Stimulated activated CD4-positive, alpha-beta T cell treated with anti-CD3 and anti-CD28 coated beads, Interleukin-2, amount 100 ng/mL, for 4 hours (primary cell): ENCODE data around the gene F11.
"Not testable (repeated sequence)": the region's sequence is repeated elsewhere in the genome, so short reads cannot be mapped to it uniquely, and the experiment has no call there.

Source experiments
- DNase-seq: peaks from one replicate; pipeline ENCODE4 v3.0.0-alpha.2; 2020; ENCODE audit warnings: low read depth

Gene F11

DNA sequence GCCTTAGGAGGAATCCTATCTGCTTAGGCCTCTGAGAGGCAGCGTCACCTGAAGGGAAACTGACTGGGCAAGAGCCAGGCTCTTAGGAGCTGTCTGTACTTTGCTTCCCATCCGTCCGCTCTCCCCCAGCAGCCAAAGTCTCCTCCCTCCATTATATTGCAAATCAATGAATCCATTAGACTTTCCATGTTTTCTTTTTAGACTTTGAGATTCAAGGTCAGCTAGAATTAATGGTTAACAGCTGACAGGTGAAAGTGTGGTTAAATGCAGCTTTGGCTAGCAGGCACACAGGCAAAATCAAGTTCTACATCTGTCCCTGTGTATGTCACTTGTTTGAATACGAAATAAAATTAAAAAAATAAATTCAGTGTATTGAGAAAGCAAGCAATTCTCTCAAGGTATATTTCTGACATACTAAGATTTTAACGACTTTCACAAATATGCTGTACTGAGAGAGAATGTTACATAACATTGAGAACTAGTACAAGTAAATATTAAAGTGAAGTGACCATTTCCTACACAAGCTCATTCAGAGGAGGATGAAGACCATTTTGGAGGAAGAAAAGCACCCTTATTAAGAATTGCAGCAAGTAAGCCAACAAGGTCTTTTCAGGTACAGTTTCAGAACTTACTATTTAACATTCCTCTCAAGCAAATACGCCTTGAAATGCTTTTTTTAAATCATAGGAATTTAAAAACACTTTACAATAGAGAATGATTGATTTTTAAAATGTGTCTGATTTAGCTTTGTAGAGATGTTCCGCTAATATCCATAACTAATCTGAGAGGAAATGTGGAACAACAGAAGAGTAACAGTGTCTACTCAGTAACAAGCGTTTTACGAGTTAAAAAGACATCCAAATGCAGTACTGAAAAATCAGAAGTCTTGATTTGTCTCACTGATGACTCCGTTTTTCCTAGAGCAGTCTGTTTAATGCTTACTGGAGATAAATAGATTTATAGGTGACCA is at the start of gene F11:
F11 (plus strand) TSS at position 507 of the 970 bp plus-strand sequence. CDS start 948 bp downstream, outside the sequence.
- DNase-seq = no peak

DNA sequence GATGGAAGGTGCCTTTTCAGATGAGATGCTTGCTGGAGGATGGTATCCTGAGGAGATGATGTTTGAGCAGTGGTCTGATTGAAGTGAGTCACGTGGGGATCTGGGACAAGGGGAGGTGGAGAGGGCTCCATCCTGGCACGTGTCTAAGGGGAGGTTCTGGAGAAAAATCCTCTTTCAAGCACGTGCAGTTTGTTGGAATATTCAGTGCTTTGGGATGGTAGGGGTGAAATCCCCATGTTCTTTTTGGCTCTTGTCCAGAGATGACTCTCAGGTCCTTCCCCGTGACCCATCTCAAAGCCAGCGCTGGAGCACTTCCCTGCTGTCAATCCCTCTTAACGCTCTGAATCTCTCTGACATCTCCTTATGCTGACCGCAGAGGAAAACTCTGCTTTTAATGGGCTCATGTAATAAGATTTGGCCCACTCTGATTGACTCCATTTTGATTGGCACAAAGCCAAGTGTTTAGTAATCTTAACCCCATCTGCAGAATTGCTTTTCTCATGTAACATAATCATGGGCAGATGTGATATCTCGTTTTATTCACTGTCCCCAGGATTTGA is 49.4 kb upstream of the F11 start:
- no peak for DNase-seq

DNA sequence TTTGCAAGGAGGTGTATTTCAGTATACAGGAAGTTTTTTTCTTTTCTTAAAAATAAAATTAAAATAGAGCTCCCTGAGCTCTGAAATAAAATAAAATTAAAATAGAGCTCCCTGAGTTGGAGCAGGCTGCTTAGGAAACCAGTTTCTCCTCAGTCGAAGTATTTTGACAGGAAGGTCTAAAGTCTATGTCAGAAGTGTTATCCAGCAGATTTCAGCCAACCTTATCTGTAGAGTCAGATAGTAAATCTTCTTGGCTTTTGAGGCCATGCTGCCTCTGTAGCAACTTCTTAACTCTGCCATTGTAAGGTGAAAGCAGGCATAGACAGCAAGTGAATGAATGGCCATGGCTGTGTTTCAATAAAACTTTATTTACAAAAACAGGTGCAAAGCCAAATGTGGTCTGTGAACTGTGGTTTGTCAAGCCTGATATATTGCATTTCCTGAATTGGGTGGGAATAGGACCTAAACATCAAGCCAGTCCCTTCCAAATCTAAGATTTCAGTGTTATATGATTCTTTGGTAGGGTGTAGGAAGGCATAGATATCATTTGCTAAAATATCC is 48.2 kb upstream of the F11 start:
- DNase-seq = no peak

DNA sequence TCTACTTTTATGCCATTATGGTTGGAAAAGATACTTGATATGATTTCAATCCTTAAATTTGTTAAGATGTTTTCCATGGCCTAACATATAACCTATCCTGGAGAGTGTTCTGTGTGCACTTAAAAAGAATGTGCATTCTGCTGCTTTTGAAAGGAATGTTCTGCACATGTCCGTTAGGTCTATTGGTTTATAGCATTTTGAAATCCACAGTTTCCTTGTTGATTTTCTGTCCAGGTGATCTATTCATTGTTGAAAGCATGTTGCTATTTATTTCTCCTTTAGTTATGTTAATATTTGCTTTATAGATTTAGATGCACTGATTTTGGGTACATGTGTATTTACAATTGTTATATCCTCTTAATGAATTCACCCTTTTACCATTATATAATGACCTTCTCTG is 44.4 kb upstream of the F11 start:
- no peak for DNase-seq

DNA sequence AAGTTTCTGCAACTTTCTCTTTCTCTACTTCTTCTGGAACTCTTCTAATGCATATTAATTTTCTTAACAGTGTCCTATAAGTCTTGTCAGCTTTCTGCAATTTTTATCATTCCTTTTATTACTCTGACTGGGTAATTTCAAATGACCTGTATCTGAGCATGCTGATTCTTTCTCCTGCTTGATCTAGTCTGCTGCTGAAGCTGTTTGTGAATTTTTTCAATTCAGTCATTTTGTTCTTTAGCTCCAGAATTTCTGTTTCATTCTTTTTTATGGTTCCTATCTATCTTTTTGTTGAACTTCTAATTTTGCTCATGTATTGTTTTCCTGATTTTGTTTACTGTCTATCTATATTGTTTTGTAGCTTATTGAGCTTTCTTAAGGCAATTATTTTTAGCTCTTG is 40.1 kb upstream of the F11 start:
- DNase-seq = no peak

DNA sequence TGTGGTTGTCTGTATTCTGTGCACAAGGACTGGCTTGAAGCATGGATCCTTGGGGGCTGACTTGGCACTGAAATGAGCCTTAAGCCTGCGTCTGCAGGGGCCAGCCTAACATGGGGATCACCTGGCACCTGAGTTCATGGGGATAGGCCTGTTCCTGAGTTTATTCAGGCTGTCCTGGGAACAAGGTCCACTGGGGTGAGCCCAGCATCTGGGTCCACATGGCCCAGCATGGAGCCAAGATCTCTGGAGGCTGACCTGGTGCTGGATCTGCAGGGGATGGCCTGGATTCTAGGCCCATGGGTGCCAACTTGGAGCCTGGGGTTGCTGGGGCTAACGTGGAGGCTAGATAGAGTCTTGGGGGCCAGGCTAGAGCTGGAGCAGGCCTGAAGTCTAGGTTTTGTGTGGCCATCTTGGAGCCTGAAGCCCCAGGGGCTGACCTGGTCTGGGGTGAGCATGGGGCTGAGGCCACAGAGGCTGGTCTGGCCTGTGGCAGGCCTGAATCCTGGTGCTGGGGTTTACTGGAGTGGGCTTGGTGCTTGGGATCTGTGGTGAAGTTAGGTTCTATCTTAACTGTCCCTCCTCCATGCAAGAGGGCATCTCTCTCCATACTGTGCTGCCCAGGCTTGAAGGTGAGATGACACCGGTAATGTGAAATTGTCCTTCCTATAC is 39.3 kb upstream of the F11 start:
- DNase-seq = no peak

DNA sequence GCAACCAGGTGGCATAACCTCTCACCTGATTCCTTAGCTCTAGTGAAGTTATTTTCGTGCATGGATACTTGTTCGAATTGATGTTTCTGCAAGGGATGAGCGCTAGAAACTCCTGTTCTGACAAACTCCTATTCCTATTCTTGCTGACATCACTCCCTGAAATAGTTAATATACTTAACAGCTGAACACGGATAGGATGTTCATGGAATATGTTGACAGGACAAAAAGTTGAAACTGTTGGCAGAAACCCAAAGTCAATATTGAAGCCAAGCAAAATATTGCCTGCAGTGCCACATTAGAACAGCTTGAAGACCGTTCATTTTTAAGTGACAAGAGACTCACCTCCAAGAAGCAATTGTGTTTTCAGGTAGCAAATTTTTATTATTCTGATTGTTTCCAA is 38.8 kb upstream of the F11 start, which contains the start of gene KLKB1:
KLKB1 (plus strand) TSS at position 287 of the 400 bp plus-strand sequence. CDS start 689 bp downstream, outside the sequence.
- DNase-seq = no peak

DNA sequence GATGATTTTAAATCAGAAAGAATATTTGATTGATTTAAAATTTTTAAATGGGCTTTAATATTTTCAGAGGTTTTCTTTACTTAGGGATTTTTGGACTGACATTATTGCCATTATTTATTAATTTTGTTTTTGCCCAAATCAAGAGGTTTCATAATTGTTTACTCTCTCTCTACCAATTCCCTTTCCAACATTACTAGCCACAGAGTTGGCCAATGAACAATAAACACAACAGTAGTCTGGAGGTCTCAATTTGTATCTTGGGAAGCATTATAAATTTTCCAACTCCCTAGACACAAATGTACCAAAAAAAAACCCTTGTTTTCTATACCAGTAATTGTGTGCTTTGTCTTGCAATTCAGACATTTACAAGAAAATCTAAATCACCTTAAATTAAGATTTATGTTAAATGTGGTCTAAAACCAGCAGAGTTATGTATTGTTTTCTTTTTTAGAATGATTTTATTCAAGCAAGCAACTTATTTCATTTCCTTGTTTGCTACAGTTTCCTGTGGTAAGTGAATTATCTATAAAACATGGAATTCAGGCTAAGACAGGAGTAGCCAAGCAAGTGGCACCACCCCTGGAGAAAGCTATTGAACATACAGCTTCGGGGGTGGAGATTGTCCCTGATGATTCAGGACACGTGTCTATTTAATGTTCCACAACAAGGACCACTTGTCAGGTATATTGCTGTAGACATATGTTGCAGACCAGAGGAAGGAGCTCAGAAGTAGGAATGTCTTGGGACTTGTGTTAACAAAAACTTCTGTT is 38.1 kb upstream of the F11 start:
- no peak for DNase-seq

DNA sequence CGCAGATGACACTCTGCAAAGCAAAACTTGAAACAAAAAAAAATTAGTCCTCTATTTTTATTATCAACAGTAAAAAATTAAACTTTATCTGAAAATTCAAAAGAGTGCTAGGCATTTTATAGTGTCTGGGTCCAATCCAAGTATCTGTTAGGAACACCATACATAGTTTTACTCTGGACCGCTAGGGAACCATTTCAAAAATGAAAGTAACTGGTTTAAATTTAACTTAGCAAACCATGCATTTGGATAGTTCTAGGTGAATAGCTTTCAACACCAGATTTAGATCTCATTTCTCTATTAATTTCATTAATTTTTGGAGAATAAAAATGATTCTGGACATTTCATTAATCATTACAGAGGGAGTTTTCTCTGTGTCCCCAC is 37.5 kb upstream of the F11 start:
- DNase-seq = no peak

DNA sequence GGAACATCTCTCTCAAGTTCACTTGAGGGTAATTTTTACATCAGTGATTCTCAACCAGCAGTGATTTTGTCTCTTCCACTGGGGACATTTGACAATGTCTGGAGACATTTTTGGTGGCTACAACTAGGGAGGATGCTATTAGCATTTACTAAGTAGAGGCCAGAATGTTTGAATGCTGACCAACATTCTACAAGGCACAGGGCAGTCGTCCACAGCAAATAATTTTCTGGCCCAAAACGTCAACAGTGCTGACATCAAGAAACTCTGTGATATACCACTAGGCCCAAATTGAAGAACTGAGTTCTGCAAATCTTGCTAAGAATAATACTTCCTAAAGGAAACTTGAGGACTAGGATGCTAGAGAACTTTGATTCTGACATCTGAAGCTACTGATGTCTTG is 31.6 kb upstream of the F11 start:
- DNase-seq = no peak

DNA sequence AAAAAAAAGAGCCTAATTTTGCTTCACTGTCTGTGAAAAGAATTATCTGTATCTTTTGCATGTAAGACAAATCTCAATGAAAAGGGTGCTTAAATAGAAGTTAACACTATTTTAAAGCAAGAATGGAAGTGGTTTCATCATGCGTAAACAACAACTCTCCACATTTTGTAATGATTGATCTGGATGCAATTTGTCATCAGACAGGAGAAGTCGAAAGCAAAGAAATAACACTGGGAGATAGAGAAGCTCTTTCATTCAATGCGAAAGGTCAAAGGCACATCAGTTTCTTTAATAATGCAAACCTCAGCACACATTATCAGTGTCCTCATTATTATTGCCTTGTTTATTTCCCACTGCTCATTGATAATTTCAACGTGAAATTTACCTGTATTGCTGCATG is 29.9 kb upstream of the F11 start:
- DNase-seq = no peak

DNA sequence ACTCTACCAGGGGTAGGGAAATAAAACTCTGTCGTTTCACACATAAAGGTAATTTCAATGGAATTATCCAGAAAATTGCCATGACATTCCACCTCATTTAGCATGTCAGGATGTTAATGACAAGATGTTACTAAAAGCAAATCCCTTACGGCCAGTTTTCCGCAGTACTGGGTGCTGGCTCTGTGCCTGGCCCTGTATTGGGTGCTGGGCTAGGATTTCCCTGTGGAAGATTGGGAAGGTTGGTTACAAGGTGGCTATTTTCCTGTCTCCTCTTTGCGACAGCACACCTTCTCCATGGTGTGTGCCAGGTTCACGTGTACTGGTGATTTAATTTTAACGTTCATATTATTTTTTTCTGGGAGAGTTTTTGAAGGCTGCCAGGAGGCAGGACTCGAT is 25.5 kb upstream of the F11 start:
- no peak for DNase-seq

DNA sequence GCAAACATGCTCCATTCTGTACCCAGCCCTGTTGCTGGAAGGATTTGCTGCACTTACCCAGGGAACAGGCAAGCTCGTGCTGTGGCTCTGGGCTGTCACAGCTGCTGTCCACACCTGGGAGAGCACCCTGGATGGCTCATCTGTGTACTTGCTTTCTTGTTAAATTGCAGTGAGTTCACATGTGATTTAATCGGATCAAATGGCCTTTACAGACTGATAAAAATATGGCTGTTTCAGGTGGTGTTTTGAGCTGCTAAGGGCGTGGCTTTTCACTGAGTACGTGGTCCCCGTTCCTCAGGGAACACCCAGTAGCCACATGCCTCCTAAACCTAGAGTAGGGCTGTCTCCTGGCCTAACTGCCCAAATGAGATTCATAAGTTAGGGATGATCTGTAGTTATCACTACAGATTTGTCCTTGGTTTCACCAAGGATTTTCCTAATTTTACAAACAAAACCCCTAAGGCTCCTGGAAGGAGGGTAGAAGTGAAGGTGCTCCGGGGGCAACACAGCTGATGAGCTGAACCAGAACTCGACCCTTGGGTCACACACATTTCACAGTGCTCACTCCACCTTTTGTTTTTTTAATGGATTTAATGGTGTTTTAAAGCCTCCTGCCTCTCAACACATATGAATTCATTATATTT is 25.0 kb upstream of the F11 start:
- no peak for DNase-seq

DNA sequence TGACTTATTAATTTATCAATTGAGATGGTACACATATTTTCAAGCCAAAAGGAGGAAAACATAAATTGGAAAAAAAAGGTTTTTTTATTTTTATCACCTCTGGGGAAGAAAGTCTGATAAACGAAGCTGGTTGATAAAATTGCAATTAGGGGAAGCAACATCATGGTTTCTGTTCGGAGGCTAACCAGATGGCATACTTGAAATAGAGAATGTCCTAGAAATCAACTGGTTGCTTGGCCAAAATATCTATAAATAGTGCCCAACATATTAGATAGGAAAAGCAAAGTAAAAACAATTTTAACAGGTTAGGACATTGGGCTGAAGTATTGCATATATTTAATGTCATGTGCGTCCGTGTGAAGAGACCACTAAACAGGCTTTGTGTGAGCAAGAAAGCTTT is 24.4 kb upstream of the F11 start:
- DNase-seq = no peak

DNA sequence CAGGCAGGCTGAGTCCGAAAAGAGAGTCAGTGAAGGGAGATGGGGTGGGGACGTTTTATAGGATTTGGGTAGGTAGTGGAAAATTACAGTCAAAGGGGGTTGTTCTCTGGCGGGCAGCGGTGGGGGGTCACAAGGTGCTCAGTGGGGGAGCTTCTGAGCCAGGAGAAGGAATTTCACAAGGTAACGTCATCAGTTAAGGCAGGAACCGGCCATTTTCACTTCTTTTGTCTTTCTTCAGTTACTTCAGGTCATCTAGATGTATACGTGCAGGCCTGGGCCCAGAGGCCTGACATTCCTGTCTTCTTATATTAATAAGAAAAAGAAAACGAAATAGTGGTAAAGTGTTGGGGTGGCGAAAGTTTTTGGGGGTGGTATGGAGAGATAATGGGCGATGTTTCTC is 24.0 kb upstream of the F11 start:
- not testable (repeated sequence) for DNase-seq

DNA sequence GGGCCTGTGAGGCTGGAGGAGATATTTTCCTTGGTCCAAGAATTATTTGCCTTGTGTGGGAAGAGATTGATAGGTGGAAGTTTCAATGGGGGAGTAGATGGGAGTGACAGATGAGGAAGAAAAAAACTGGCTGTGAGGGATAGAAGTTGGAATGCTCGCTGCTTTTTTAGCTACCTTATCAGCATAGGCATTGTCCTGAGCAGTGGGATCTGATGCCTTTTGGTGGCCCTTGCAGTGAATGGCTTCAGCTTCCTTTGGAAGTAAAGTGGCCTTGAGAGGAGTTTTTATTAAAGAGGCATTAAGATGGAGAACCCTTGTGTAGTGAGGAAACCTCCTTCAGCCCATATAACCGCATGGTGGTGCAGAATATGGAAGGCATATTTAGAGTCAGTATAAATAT is 22.7 kb upstream of the F11 start:
- DNase-seq = no peak

DNA sequence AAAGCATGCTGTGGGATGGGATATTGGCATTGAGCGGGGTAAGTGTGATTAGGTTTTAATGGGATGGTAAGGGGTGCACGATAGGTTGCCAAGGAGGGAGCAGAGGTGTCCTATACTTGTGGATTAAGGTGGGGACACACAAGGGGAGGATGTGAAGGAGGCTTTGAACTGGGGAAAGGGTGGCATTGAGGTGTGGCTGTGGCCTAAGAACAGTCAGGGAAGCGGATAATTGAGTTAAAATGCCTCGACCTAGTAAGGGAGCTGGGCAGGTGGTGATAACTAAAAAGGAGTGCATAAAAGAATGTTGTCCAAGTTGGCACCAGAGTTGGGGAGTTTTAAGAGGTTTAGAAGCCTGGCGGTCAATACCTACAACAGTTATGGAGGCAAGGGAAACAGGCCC is 21.2 kb upstream of the F11 start:
- no peak for DNase-seq

DNA sequence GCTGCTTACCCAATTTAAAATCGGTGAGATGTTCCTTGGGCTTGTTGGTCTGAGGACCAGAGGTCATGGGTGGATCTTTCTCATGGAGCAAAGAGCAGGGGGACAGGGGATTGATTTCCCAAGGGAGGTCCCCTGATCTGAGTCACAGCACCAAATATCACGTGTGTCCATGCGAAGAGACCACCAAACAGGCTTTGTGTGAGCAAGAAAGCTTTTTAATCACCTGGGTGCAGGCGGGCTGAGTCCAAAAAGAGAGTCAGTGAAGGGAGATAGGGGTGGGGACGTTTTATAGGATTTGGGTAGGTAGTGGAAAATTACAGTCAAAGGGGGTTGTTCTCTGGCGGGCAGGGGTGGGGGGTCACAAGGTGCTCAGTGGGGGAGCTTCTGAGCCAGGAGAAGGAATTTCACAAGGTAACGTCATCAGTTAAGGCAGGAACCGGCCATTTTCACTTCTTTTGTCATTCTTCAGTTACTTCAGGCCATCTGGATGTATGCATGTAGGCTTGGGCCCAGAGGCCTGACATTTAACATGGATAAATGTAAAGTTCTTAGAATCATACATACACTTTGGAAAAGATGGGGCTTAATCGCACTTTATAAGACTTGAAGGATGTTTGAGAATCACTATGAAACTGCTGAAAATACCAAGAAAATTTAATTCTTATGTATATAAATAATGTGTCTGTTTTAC is 18.8 kb upstream of the F11 start:
- not testable (repeated sequence) for DNase-seq

DNA sequence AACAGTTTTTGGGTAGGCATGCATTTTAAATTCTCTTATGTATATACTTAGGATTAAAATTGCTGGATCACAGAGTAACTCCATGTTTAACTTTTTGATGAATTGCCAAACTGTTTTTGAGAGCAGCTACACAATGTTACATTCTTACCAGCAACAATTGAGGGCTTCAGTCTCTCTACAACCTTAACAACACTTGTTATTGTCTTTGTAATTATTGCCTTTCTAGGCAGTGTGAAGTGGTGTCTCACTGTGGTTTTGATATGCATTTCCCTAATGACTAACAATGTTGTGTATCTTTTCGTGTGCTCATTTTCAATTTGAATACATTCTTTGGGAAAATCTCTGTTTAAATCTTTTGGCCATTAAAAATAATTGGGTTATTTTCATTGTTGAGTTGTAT is 17.3 kb upstream of the F11 start:
- DNase-seq = no peak
